GM18951 (cell line): Measurements from ENCODE around the gene CCDC178.
"Not testable (repeated sequence)": the region's sequence is repeated elsewhere in the genome, so short reads cannot be mapped to it uniquely, and the experiment has no call there.

Experiments
- POLR2A ChIP-seq: IDR thresholded peaks from 4 replicates; pipeline ENCODE4 v1.6.1; 2011; ENCODE audit warnings: mild to moderate bottlenecking; ENCODE audit not compliant: insufficient read length, insufficient read depth; ENCODE audit errors: extremely low read depth
- in situ Hi-C: fragments of 300-500 bp; cut with MboI; formaldehyde crosslinking; loops from one replicate; pipeline ENCODE4 v1.12.0; 2022; ENCODE audit warnings: low sequenced_read_pairs, mixed read lengths, inconsistent platforms; ENCODE audit not compliant: unreplicated experiment

The CCDC178 gene

DNA sequence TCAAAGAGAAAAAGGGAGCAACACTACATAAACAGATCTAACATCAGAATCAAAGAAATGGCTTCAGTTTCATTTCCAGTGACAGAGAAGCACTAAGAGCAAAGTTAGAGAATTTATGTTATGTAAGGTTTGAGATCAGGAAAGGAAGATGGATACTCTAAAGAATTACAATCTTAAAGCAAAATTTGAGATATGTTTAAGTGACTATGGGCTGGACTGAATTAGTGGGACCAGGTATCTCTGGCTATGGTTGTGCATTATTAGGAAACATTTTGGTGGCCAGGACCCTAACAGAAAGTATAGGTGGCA lies 208.2 kb downstream of the CCDC178 start:
- in situ Hi-C loops = no loop called here

GRCh38 chr18:33231474-33232317 lies 208.8 kb downstream of the CCDC178 start:
- TF ChIP-seq POLR2A = no peak

More for the DNA sequence above, 208.2 kb downstream of the CCDC178 start:
- TF ChIP-seq POLR2A = no peak

DNA sequence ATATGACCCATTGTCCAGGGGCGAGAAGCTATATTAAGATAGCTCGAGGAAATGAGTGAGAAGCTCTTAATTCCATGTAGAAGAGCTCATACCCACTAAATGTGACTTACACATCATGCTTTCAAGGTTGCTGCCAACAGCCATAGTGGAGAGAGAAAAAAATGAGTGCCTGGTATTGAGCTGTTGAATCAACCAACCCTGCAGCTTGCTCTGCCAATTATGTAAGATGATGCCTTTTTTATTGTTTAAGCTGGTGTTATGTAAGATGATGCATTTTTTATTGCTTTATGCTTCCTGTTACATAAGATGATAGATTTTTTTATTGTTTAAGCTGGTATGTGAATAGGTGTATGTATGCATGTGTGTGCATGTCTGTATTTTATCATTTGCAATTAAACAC lies 228.2 kb downstream of the CCDC178 start:
- in situ Hi-C loops = no loop called here
- no peak for TF ChIP-seq POLR2A

More at GRCh38 chr18:33231474-33232317, 208.8 kb downstream of the CCDC178 start:
- in situ Hi-C loops = no loop called here

DNA sequence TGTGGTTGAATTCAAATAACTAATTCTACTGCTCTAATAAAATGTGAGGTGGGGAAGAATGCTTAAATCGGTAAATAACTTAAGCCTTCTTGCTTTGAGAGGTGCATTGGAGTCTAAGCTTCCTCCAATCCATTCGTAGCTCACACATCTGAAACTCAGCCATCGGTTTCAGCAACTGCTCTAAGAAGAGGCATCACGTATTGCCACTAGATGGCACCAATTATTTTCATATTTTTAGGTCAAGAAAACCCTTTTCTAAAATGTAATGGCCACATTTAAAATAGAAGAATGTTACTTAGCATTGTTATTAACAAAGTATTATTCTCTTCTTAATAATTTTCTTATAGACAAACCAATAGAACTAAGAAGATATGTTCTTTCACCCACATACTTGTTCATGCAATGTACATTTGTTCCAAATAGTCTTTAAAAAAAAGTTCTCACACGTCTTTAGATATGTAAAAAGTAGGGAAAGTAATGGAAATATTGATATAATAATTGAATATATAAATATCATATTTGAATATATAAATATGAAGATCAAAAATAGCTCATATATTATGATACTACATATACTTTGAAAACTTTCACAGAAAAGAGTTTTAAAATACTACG lies 229.8 kb downstream of the CCDC178 start:
- in situ Hi-C loops = no loop called here
- no peak for TF ChIP-seq POLR2A

DNA sequence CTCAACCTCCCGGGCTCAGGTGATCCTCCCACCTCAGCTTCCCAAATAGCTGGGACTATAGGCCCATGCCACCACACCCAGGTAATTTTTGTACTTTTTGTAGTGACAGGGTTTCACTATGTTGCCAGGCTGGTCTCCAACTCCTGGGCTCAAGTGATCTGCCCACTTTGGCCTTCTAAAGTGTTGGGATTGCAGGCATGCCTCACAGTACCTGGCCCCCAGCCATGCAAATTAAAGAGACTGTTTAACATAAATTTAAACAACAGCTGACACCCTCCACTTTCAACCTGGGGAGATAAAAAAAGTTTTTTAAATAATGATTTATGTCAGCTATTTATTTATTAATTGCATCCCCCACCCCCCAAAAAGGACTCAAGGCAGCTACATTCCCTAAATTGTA lies 234.7 kb downstream of the CCDC178 start:
- TF ChIP-seq POLR2A = no peak
- in situ Hi-C loops = no loop called here

DNA sequence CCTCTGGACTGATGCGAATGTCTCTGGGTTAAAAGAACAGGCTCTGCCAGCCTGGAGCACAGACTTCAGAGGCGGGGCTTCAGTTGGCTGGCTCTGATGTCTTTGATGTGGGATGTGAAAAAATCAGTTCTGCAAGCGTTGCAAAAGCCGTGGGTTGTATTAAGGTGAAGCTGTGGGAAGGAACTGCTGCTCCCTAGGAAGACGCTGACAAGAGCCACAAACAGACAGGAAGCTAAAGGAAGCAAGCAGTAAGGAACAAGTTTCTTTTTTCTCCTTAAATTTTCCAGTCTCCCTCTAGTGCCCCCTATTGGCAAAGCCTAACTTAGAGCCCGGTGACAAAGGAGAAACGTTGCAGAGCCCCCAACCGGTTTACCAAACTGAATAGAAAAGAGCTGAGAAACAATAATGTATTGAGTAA lies 239.0 kb downstream of the CCDC178 start:
- TF ChIP-seq POLR2A = no peak
- in situ Hi-C loops = no loop called here

- no peak for TF ChIP-seq POLR2A
- in situ Hi-C loops = no loop called here
These were observed 244.7 kb downstream of the CCDC178 start for GRCh38 chr18:33195795-33196194.

DNA sequence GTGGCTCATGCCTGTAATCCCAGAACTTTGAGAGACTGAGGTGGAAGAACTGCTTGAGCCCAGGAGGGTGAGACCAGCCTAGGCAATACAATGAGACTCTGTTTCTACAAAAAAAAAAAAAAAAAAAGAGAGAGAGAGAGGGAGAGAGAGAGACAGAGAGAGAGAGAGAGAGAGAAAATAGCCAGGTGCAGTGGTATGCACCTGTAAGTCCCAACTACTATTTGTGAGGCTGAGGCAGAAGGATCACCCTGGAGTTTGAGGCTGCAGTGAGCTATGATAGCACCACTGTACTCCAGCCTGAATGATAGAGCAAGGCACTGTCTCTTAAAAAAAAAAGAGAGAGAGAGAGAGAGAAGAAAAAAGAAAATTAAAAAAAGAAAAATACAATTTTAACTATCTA lies 245.7 kb downstream of the CCDC178 start:
- in situ Hi-C loops = no loop called here
- TF ChIP-seq POLR2A = no peak

DNA sequence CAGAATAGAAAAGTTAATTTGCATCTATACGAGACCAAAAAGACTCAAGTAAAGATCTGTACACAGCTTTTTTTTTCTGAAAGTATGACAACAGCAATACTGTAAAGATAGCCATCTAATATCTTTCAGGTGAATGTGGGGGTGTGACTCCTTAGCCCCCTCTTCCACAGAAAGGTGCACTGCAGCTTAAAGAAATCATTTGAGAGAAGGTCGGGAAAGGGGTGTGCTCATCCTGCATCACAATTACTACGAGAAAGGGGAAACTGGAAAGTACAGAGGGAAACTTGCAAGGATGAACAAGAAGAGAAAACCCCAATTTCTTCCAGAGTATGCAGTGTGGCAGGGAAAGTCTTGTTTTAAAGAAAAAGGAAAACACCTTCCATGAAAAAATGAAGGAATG lies 255.6 kb downstream of the CCDC178 start:
- in situ Hi-C loops = no loop called here
- TF ChIP-seq POLR2A = no peak

- TF ChIP-seq POLR2A = no peak
- in situ Hi-C loops = no loop called here
These were observed 256.3 kb downstream of the CCDC178 start for GRCh38 chr18:33184175-33184574.

- no peak for TF ChIP-seq POLR2A
- in situ Hi-C loops = no loop called here
These were observed 257.4 kb downstream of the CCDC178 start for GRCh38 chr18:33183136-33183535.

GRCh38 chr18:33181016-33181415 lies 259.5 kb downstream of the CCDC178 start:
- in situ Hi-C loops = no loop called here
- TF ChIP-seq POLR2A = no peak

- in situ Hi-C loops = no loop called here
- TF ChIP-seq POLR2A = no peak
These were observed 271.3 kb downstream of the CCDC178 start for GRCh38 chr18:33169218-33169617.

DNA sequence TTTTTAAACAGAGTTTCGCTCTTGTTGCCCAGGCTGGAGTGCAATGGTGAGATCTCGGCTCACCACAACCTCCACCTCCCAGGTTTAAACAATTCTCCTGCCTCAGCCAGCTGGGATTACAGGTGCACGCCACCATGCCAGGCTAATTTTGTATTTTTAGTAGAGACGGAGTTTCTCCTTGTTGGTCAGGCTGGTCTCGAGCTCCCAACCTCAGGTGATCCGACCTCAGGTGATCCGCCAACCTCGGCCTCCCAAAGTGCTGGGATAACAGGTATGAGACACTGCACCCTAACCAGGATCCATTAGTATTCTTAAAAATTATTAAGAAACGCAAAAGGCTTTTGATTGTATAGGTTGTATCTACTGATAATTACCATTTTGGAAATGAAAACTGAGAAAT lies 276.4 kb downstream of the CCDC178 start:
- in situ Hi-C loops = not testable (repeated sequence)

- in situ Hi-C loops = no loop called here
- no peak for TF ChIP-seq POLR2A
These were observed 279.4 kb downstream of the CCDC178 start for GRCh38 chr18:33161131-33161530.

GRCh38 chr18:33159151-33159550 lies 281.4 kb downstream of the CCDC178 start:
- TF ChIP-seq POLR2A = no peak
- in situ Hi-C loops = no loop called here
